GM12878 (cell line): ENCODE measurements around the gene DENND1A. TPM values are rescaled to one million over a fixed set of nuclear protein-coding genes. Genes with fewer than 3 reads are reported as not detected.

ENCODE experiments used
- ATAC-seq: fragments of 200-7000 bp; cut with Tn5 transposase; 3 replicates; pipeline ENCODE4 v1.9.1; 2020; ENCODE audit warnings: mild to moderate bottlenecking, moderate library complexity
- BruUV-seq: library from RNA; stranded (reverse); fragments of 400-500 nt; replicated peaks from 2 replicates; lab custom pipeline; 2021; lab: Mats Ljungman, UMichigan
- CTCF ChIA-PET: fragments of 300-600 bp; sonication (Branson Sonifier 250); formaldehyde crosslinking; extraction: SDS; loops from one replicate; lab custom pipeline; 2021; ENCODE audit warnings: inconsistent platforms; lab: Yijun Ruan, JAX
- POLR2A ChIA-PET: fragments of 350-600 bp; formaldehyde crosslinking; extraction: SDS; loops from one replicate; lab custom pipeline; 2021; ENCODE audit warnings: inconsistent platforms; lab: Charles Lee
- RAD21 ChIA-PET: fragments of 300-600 bp; sonication (Branson Sonifier 250); formaldehyde crosslinking; loops from one replicate; lab custom pipeline; 2023; ENCODE audit warnings: antibody characterized with exemption; ENCODE audit not compliant: unreplicated experiment; lab: Charles Lee
- SMC1A ChIA-PET: fragments of 300-600 bp; sonication (Branson Sonifier 250); formaldehyde crosslinking; loops from one replicate; lab custom pipeline; 2023; ENCODE audit not compliant: unreplicated experiment, uncharacterized antibody; lab: Charles Lee
- DNase-seq: peaks from one replicate; pipeline ENCODE4 v3.0.0-alpha.2; 2011; ENCODE audit warnings: low read depth, low spot score
- FAIRE-seq: peaks from 3 replicates; lab custom pipeline; 2011; peaks lifted over from hg19 to GRCh38; lab: Jason Lieb, UNC
- H2AFZ ChIP-seq: 2 replicates; pipeline ENCODE4 v1.6.0; 2011; ENCODE audit warnings: low read depth, low read length, control low read depth; ENCODE audit not compliant: control insufficient read depth
- H3K27ac ChIP-seq: 2 replicates; pipeline ENCODE4 v1.5.1; 2011; ENCODE audit warnings: control low read depth; ENCODE audit not compliant: control insufficient read depth, insufficient read depth
- H3K27me3 ChIP-seq, 2 experiments: replicated peaks in 1 of 2; 2 replicates each; pipeline versions ENCODE4 v1.6.0 to v1.6.1; 2011; ENCODE audit warnings: low read length in 1 of 2; ENCODE audit not compliant: control insufficient read depth in 2 of 2, insufficient read depth in 2 of 2
- H3K36me3 ChIP-seq, 2 experiments: 2 replicates each; pipeline ENCODE4 v1.5.1; 2011; ENCODE audit warnings: low read length in 1 of 2; ENCODE audit not compliant: control insufficient read depth in 2 of 2, insufficient read depth in 2 of 2
- H3K4me1 ChIP-seq: 2 replicates; pipeline ENCODE4 v1.6.1; 2011; ENCODE audit warnings: mild to moderate bottlenecking, low read length, moderate library complexity, mixed read lengths; ENCODE audit not compliant: control insufficient read depth, insufficient read depth
- H3K4me2 ChIP-seq: 2 replicates; pipeline ENCODE4 v1.6.0; 2011; ENCODE audit warnings: control low read depth; ENCODE audit not compliant: control insufficient read depth, insufficient read depth
- H3K4me3 ChIP-seq: fragments of 200-600 bp; sonication (generic); 2 replicates; pipeline ENCODE4 v1.5.1; 2016
- H3K79me2 ChIP-seq: 2 replicates; pipeline ENCODE4 v1.6.0; 2011; ENCODE audit warnings: low read length; ENCODE audit not compliant: control insufficient read depth, insufficient read depth
- H3K9ac ChIP-seq: 2 replicates; pipeline ENCODE4 v1.8.0; 2011; ENCODE audit warnings: low read length, control low read depth, mixed read lengths; ENCODE audit not compliant: control insufficient read depth, insufficient read depth
- H3K9me3 ChIP-seq: replicated peaks from 3 replicates; pipeline ENCODE4 v1.5.1; 2011; ENCODE audit warnings: mild to moderate bottlenecking, low read length; ENCODE audit not compliant: control insufficient read depth, insufficient read depth
- H4K20me1 ChIP-seq: 2 replicates; pipeline ENCODE4 v1.6.0; 2011; ENCODE audit not compliant: control insufficient read depth, insufficient read depth
- ETV6 ChIP-seq, 2 experiments: fragments of 450-650 bp in 1 of 2; IDR thresholded peaks in 1 of 2; conservative IDR thresholded peaks in 1 of 2; 2 replicates each; pipeline ENCODE4 v1.6.1; 2014; ENCODE audit warnings: antibody characterized with exemption in 1 of 2, borderline replicate concordance in 1 of 2, low read depth in 1 of 2, mild to moderate bottlenecking in 1 of 2, moderate library complexity in 1 of 2
- POU2F2 ChIP-seq: IDR thresholded peaks from 3 replicates; pipeline ENCODE4 v1.6.1; 2011; ENCODE audit warnings: low read depth, mild to moderate bottlenecking, low read length, borderline replicate concordance
- RBBP5 ChIP-seq: fragments of 200-600 bp; sonication (generic); conservative IDR thresholded peaks from 2 replicates; pipeline ENCODE4 v1.6.1; 2016
- RCOR1 ChIP-seq: conservative IDR thresholded peaks from 2 replicates; pipeline ENCODE4 v1.6.1; 2012; ENCODE audit warnings: low read depth, low read length, improper control_type of control experiment
- RELA ChIP-seq: fragments of 450-650 bp; IDR thresholded peaks from 2 replicates; pipeline ENCODE4 v1.8.0; 2014; ENCODE audit warnings: borderline replicate concordance; ENCODE audit not compliant: partially characterized antibody
- TAF1 ChIP-seq: IDR thresholded peaks from 2 replicates; pipeline ENCODE4 v1.6.1; 2011; ENCODE audit warnings: mild to moderate bottlenecking, low read depth, low read length, borderline replicate concordance
- WGBS: methylation state at CpG from one replicate; pipeline ENCODE4 v1.1.6; 2016; ENCODE audit warnings: low lambda C conversion rate; ENCODE audit not compliant: insufficient replicate concordance, insufficient coverage; ENCODE audit errors: missing lambda C conversion rate; 5-methylcytosine and 5-hydroxymethylcytosine counted together
- in situ Hi-C: fragments of 300-500 bp; cut with MboI; formaldehyde crosslinking; loops from 9 replicates; pipeline ENCODE4 v1.14.3; 2018; ENCODE audit warnings: mixed read lengths
- intact Hi-C: fragments of 100-400 bp; cut with micrococcal nuclease; formaldehyde crosslinking; loops from one replicate; pipeline ENCODE4 v1.14.2; 2022; ENCODE audit not compliant: unreplicated experiment
- polyA plus RNA-seq, 11 experiments: library from polyadenylated mRNA; depleted of rRNA in 4 of 11; unstranded in 6 of 11; stranded (reverse) in 5 of 11; fragments of >200 nt; fragmentation: Nextera tagmentation in 4 of 11; fragmentation: Illumina TruSeq in 1 of 11; extraction: Ambion mirVana in 4 of 11; extraction: Trizol in 1 of 11; gene quantifications; 1 replicate in 1 of 11; 2 replicates in 10 of 11; pipeline versions ENCODE4 v1.2.1 to v1.2.3, GENCODE V29; 2011 to 2016; ENCODE audit warnings: inconsistent platforms in 2 of 11, missing spikeins in 2 of 11, low read depth in 1 of 11
- total RNA-seq, 4 experiments: library from RNA; depleted of rRNA in 3 of 4; stranded (reverse); fragments of >200 nt in 3 of 4; fragmentation: Illumina TruSeq in 1 of 4; extraction: Trizol in 1 of 4; gene quantifications; 2 replicates each; pipeline versions ENCODE4 v1.2.1 to v1.2.3, GENCODE V29; 2013 to 2021
- TF ChIP-seq, protein P1 (sequence below): IDR thresholded peaks from 2 replicates; pipeline ENCODE4 v1.6.1; 2012; ENCODE audit warnings: low read depth, low read length, improper control_type of control experiment
- TF ChIP-seq, protein P2 (sequence below): IDR thresholded peaks from 2 replicates; pipeline ENCODE4 v1.6.1; 2012; ENCODE audit warnings: low read length, inconsistent platforms

Gene DENND1A
- total and polyA plus RNA-seq, 10 of the 15 experiments (the other 5 are each of a cell fraction or from before 2014, with no cell fraction given) = 14.1 to 48.6 (median 35.2) TPM

DNA sequence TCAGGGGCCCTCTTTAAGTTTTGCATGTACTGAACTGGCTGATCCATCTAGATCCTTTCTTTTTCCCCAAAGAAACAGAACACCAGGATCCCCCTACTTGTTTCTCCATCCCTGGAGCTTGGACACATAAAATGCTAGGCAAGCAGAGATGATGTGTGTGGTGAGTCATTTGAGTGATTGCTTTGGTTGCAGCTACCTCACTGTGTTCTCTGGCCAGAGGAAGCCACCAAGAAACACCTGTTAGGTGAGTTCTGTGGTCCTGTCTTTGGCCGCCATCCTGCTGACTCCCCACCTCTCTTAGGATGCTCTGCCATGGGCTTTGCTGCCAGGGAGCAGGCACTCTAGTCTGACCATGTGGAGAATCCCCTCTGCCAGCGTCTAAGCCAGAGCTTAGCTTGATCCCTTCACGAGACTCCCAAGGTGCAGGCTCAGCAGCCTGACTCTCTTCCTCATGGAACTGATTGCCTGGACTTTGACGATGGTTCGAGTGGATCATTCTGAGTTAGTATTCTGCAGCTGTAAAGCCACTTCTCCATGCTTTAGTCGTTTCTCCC is 27.3 kb upstream of the DENND1A start:
- no peak for FAIRE-seq
- intact Hi-C loops = no loop called here
- in situ Hi-C loops = no loop called here
- Histone ChIP-seq H3K4me3 (no peak overlapping the region), H3K9me3 (peaks cover 6% of the 10 kb centered on the region; the same call in 2 of the 3 replicates), H3K36me3 (no peaks in the 10 kb centered on the region), H3K27ac (no peak overlapping the region), H3K4me2 (no peak overlapping the region), H4K20me1 (no peaks in the 10 kb centered on the region), H3K9ac (no peak overlapping the region), H2AFZ (no peak overlapping the region), H3K4me1 (peaks cover 5% of the 10 kb centered on the region), H3K79me2 (no peaks in the 10 kb centered on the region), H3K27me3 (peaks cover 0 to 4% of the 10 kb centered on the region in 2 experiments; a peak in 1 of 4 replicates)
- no peak for DNase-seq
- ChIA-PET POLR2A (interaction anchor here (1.1 kb wide), 1 partner anchor 46 kb away, joined by 3 read pairs; no protein-coding TSS in a partner anchor), RAD21 (interaction anchor here (1.2 to 2.6 kb wide), 3 partner anchors 44 to 233 kb away, joined by 3 to 21 read pairs (median 3); no protein-coding TSS in a partner anchor), SMC1A (interaction anchor here (1.2 to 4.9 kb wide), 7 partner anchors 10 to 195 kb away, joined by 4 to 30 read pairs (median 11); no protein-coding TSS in a partner anchor), CTCF (interaction anchor here (1.1 to 7.9 kb wide), 6 partner anchors 17 to 531 kb away, joined by 4 to 161 read pairs (median 4); no protein-coding TSS in a partner anchor)
- TF ChIP-seq TAF1 (no peak), RELA (no peak), ETV6 (conservative IDR thresholded peaks at IDR 0.05 in 1 of 2, IDR thresholded peaks at IDR 0.05 in 1 of 2; ENCODE audit: borderline replicate concordance in 1 of 2, low read depth in 1 of 2) (no peak), POU2F2 (no peak), RBBP5 (no peak), RCOR1 (no peak)
- TF ChIP-seq, protein P1, sequence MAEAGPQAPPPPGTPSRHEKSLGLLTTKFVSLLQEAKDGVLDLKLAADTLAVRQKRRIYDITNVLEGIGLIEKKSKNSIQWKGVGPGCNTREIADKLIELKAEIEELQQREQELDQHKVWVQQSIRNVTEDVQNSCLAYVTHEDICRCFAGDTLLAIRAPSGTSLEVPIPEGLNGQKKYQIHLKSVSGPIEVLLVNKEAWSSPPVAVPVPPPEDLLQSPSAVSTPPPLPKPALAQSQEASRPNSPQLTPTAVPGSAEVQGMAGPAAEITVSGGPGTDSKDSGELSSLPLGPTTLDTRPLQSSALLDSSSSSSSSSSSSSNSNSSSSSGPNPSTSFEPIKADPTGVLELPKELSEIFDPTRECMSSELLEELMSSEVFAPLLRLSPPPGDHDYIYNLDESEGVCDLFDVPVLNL = no peak
- TF ChIP-seq, protein P2, sequence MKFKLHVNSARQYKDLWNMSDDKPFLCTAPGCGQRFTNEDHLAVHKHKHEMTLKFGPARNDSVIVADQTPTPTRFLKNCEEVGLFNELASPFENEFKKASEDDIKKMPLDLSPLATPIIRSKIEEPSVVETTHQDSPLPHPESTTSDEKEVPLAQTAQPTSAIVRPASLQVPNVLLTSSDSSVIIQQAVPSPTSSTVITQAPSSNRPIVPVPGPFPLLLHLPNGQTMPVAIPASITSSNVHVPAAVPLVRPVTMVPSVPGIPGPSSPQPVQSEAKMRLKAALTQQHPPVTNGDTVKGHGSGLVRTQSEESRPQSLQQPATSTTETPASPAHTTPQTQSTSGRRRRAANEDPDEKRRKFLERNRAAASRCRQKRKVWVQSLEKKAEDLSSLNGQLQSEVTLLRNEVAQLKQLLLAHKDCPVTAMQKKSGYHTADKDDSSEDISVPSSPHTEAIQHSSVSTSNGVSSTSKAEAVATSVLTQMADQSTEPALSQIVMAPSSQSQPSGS = no peak
- no peak for ATAC-seq
- no TSS peak for BruUV-seq
- WGBS = 57% methylated on average over 6 of the region's 6 CpGs
